Measurements from ENCODE around the gene RBM25. TPM values are rescaled to one million over a fixed set of nuclear protein-coding genes. Genes with fewer than 3 reads are reported as not detected.

The RBM25 gene
- total and polyA plus RNA-seq, 7 experiments from 2014 or later = 43.0 to 168 (median 130) TPM

- Mint-ChIP-seq H3K27ac (peak overlapping the region in 1 of 9 donors; percentile 24), H3K27me3 (no peaks in the 10 kb centered on the region), H3K4me3 (peak overlapping the region; percentile 80 to 99 (median 94)), H3K9me3 (peaks cover 0 to 3% (median 0%) of the 10 kb centered on the region in 11 donors), H3K4me1 (peaks cover 40 to 58% (median 52%) of the 10 kb centered on the region in 7 donors), H3K36me3 (peaks cover 12 to 28% (median 23%) of the 10 kb centered on the region in 5 donors)
- Histone ChIP-seq H3K9me3 (ENCODE audit: control insufficient read depth in 2 of 3, low read length in 3 of 3) (no peaks in the 10 kb centered on the region), H3K4me1 (ENCODE audit: control insufficient read depth in 2 of 2, insufficient read depth in 2 of 2, low read length in 2 of 2) (peaks cover 11 to 14% of the 10 kb centered on the region in 2 donors), H3K36me3 (ENCODE audit: control insufficient read depth in 2 of 3, insufficient read depth in 3 of 3, low read length in 3 of 3) (peaks cover 0 to 16% (median 0%) of the 10 kb centered on the region in 3 experiments), H3K27ac (ENCODE audit: low read depth, low read length) (no peak overlapping the region), H3K27me3 (ENCODE audit: control insufficient read depth in 2 of 2, insufficient read depth in 2 of 2, low read length in 2 of 2) (no peaks in the 10 kb centered on the region), H3K4me3 (ENCODE audit: low read length) (no peak overlapping the region)
- ChIA-PET CTCF (interaction anchor here (1.1 kb wide), 1 partner anchor 33 kb away, joined by 3 read pairs; the partner anchor contains the start of gene RBM25), POLR2A (interaction anchor here (4.8 kb wide), 1 partner anchor 33 kb away, joined by 55 read pairs; the partner anchor contains the start of gene RBM25)
- no peak for DNase-seq
- intact Hi-C loops (cut with micrococcal nuclease) = loop anchor here in 1 of 2 donors (5.0 kb wide), 1 partner anchor 1737 kb away; the partner anchor contains the start of gene YLPM1
- no peak for ATAC-seq
Observed at GRCh38 chr14:73025544-73025943, 32.8 kb upstream of the RBM25 start.

DNA sequence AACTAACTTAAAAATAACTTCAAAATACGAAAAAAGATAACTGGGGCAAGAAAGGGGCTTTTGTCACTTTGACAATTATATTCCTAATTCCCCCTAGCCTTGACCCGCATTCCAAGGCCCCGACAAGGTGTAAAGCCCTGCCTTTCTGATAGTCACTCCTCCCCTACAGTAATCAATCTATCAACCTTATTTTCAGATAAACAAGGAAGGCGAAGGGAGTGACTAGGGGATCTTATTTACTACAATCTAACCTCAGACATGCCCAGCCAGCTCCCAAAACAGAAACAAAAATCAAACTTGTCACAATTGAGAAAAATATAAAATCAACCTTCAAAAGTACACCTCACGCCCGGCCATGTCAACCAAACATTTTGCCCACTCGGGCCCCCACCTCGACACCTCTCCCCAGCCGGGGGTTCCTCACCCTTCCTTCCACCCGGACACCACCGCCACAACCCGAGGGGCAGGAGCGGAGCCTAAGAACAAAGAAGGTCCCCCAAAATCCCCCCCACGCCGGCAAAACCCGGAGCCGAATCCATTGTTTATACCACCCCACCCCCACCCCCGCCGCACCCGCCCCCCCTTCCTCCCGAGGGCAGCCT is 32.0 kb upstream of the RBM25 start:
- H3K4me1 Mint-ChIP-seq = peaks cover 40 to 57% (median 51%) of the 10 kb centered on the region in 7 donors
- POLR2A ChIA-PET = interaction anchor here (0.5 to 4.8 kb wide), 4 partner anchors 30 to 117 kb away, joined by 3 to 55 read pairs (median 4); partner anchors contain the start of gene RBM25
- H3K27ac ChIP-seq (ENCODE audit: low read depth, low read length) = peak overlapping the region; percentile 74
- H3K27me3 Mint-ChIP-seq = no peaks in the 10 kb centered on the region
- H3K36me3 Mint-ChIP-seq = peaks cover 12 to 28% (median 22%) of the 10 kb centered on the region in 5 donors
- CTCF ChIA-PET = interaction anchor here (0.5 to 1.1 kb wide), 3 partner anchors 32 to 98 kb away, joined by 3 read pairs; partner anchors contain the start of gene RBM25
- peak overlapping the region; percentile 80 to 99 (median 94) for H3K4me3 Mint-ChIP-seq
- no peaks in the 10 kb centered on the region for H3K9me3 ChIP-seq (ENCODE audit: control insufficient read depth in 2 of 3, low read length in 3 of 3)
- H3K27ac Mint-ChIP-seq = peak overlapping the region in 8 of 9 donors; percentile 43 to 94 (median 79)
- peaks cover 0 to 16% (median 0%) of the 10 kb centered on the region in 3 experiments for H3K36me3 ChIP-seq (ENCODE audit: control insufficient read depth in 2 of 3, insufficient read depth in 3 of 3, low read length in 3 of 3)
- peak overlapping the region; percentile 74 for H3K4me3 ChIP-seq (ENCODE audit: low read length)
- ATAC-seq (no peak), DNase-seq (peak in 2 of 9 donors; percentile 1 to 10)
- intact Hi-C loops (cut with micrococcal nuclease) = loop anchor here (2.0 to 5.0 kb wide), 2 partner anchors 430 to 1736 kb away; partner anchors contain the start of gene YLPM1 (in 1 of the 2)
- peaks cover 11 to 14% of the 10 kb centered on the region in 2 donors for H3K4me1 ChIP-seq (ENCODE audit: control insufficient read depth in 2 of 2, insufficient read depth in 2 of 2, low read length in 2 of 2)
- H3K27me3 ChIP-seq (ENCODE audit: control insufficient read depth in 2 of 2, insufficient read depth in 2 of 2, low read length in 2 of 2) = no peaks in the 10 kb centered on the region
- peaks cover 0 to 3% (median 0%) of the 10 kb centered on the region in 11 donors for H3K9me3 Mint-ChIP-seq

DNA sequence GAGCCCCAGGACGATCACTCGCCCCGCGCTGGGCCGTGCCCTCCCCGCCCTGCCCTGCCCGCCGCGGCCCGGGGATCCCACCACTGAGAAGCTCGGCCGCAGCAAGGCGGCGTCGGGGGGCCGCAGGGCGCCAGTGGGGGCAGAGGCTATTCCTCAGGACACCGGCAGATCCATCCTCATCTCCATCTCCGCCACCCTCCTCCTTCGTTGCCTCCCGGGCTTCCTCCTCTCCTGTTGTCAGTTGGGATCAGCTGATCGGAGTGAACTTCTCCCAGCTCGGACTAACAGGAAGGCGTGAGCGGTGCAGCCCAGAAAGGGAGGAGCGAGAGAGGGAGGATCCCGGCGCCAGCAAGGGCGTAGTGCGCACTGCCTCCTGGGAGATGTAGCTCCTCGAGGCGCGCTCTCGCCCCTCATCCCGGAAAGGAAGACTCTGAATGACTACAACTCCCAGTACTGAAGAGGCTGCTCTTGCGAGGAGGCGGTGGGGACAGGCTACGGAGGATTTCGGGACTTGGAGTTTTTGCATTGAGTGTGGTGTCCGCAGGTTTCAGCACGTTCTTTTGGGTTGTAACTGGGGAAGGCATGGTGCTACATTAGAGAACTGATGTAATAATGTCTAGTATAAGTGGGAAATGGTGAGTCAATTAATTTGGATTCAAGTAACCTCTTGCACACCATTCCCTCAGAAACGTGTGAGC is 31.3 kb upstream of the RBM25 start, which contains the start of gene ZFYVE1:
Gene ZFYVE1 (minus strand): TSS at position 262 of the 698 bp plus-strand sequence. CDS start 2,598 bp downstream, outside the sequence.
- Mint-ChIP-seq H3K4me3 (peak within 1 kb of the TSS; percentile 80 to 99 (median 96)), H3K9me3 (peaks cover 0 to 3% (median 0%) of the 10 kb centered on the region in 11 donors), H3K27me3 (no peaks in the 10 kb centered on the region), H3K4me1 (peaks cover 33 to 50% (median 45%) of the 10 kb centered on the region in 7 donors), H3K27ac (peak within 1 kb of the TSS; percentile 71 to 96 (median 83)), H3K36me3 (peaks cover 12 to 21% (median 16%) of the 10 kb centered on the region in 5 donors)
- peak within 1 kb of the TSS; percentile 74 for H3K4me3 ChIP-seq (ENCODE audit: low read length)
- no peaks in the 10 kb centered on the region for H3K9me3 ChIP-seq (ENCODE audit: control insufficient read depth in 2 of 3, low read length in 3 of 3)
- ATAC-seq (peak; percentile 100), DNase-seq (peak; percentile 65 to 91 (median 86))
- ChIA-PET POLR2A (interaction anchor here (0.5 to 4.8 kb wide), 5 partner anchors 29 to 683 kb away, joined by 3 to 55 read pairs (median 3); partner anchors contain the start of gene RBM25), CTCF (interaction anchor here (0.5 to 1.1 kb wide), 2 partner anchors 32 to 98 kb away, joined by 3 read pairs; partner anchors contain the start of gene RBM25)
- H3K27ac ChIP-seq (ENCODE audit: low read depth, low read length) = peak within 1 kb of the TSS; percentile 74
- H3K36me3 ChIP-seq (ENCODE audit: control insufficient read depth in 2 of 3, insufficient read depth in 3 of 3, low read length in 3 of 3) = peaks cover 0 to 16% (median 0%) of the 10 kb centered on the region in 3 experiments
- intact Hi-C loops (cut with micrococcal nuclease) = loop anchor here (1.0 to 5.0 kb wide), 7 partner anchors 31 to 1735 kb away; partner anchors contain the start of genes DCAF4 (in 2 of the 2), PSEN1 (in 2 of the 2), RBM25 (in 2 of the 2) and ALDH6A1 (in 1 of the 2)
- H3K27me3 ChIP-seq (ENCODE audit: control insufficient read depth in 2 of 2, insufficient read depth in 2 of 2, low read length in 2 of 2) = no peaks in the 10 kb centered on the region
- peaks cover 11 to 12% of the 10 kb centered on the region in 2 donors for H3K4me1 ChIP-seq (ENCODE audit: control insufficient read depth in 2 of 2, insufficient read depth in 2 of 2, low read length in 2 of 2)

DNA sequence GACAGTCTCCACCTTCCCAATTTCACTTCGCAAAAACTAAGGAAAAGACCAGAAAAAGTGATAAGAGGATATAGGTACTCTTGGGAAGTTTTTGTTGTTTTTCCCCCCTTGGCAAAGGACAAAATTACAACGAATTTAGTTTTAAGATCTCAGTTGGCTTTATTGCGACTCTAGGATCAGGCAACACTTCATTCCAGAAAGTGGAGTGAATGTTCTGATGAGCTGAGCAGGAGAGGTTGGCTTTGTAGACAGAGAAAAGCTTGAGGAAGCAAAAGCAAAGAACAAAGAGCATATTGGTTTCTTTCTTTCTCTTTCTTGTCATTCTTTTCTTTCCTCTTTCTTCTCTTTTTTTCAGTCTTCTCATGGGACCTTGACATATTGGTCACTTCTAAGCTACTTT is 30.8 kb upstream of the RBM25 start:
- POLR2A ChIA-PET = interaction anchor here (0.5 to 4.8 kb wide), 3 partner anchors 31 to 682 kb away, joined by 3 to 55 read pairs (median 3); partner anchors contain the start of gene RBM25
- peak overlapping the region; percentile 80 to 99 (median 96) for H3K4me3 Mint-ChIP-seq
- peaks cover 0 to 3% (median 0%) of the 10 kb centered on the region in 11 donors for H3K9me3 Mint-ChIP-seq
- ATAC-seq (no peak), DNase-seq (no peak)
- no peaks in the 10 kb centered on the region for H3K27me3 ChIP-seq (ENCODE audit: control insufficient read depth in 2 of 2, insufficient read depth in 2 of 2, low read length in 2 of 2)
- H3K36me3 Mint-ChIP-seq = peaks cover 10 to 16% (median 13%) of the 10 kb centered on the region in 5 donors
- CTCF ChIA-PET = interaction anchor here (1.1 kb wide), 1 partner anchor 31 kb away, joined by 3 read pairs; the partner anchor contains the start of gene RBM25
- no peaks in the 10 kb centered on the region for H3K9me3 ChIP-seq (ENCODE audit: control insufficient read depth in 2 of 3, low read length in 3 of 3)
- peak overlapping the region; percentile 74 for H3K4me3 ChIP-seq (ENCODE audit: low read length)
- H3K27ac Mint-ChIP-seq = peak overlapping the region in 7 of 9 donors; percentile 71 to 96 (median 83)
- H3K4me1 ChIP-seq (ENCODE audit: control insufficient read depth in 2 of 2, insufficient read depth in 2 of 2, low read length in 2 of 2) = peaks cover 6 to 10% of the 10 kb centered on the region in 2 donors
- H3K27ac ChIP-seq (ENCODE audit: low read depth, low read length) = peak overlapping the region; percentile 1
- no peaks in the 10 kb centered on the region for H3K27me3 Mint-ChIP-seq
- intact Hi-C loops (cut with micrococcal nuclease) = loop anchor here (1.0 to 5.0 kb wide), 7 partner anchors 31 to 1735 kb away; partner anchors contain the start of genes DCAF4 (in 2 of the 2), PSEN1 (in 2 of the 2), RBM25 (in 2 of the 2) and ALDH6A1 (in 1 of the 2)
- H3K36me3 ChIP-seq (ENCODE audit: control insufficient read depth in 2 of 3, insufficient read depth in 3 of 3, low read length in 3 of 3) = peaks cover 0 to 11% (median 0%) of the 10 kb centered on the region in 3 experiments
- H3K4me1 Mint-ChIP-seq = peaks cover 28 to 45% (median 39%) of the 10 kb centered on the region in 7 donors

- no peak overlapping the region for H3K27ac Mint-ChIP-seq
Observed at GRCh38 chr14:73027984-73028383, 30.4 kb upstream of the RBM25 start.

More at GRCh38 chr14:73027984-73028383, 30.4 kb upstream of the RBM25 start:
- Mint-ChIP-seq H3K4me3 (peak overlapping the region in 9 of 10 donors; percentile 29 to 99 (median 97)), H3K9me3 (peaks cover 0 to 3% (median 0%) of the 10 kb centered on the region in 11 donors), H3K4me1 (peaks cover 26 to 41% (median 36%) of the 10 kb centered on the region in 7 donors), H3K27me3 (no peaks in the 10 kb centered on the region), H3K36me3 (peaks cover 7 to 13% (median 10%) of the 10 kb centered on the region in 5 donors)
- Histone ChIP-seq H3K9me3 (ENCODE audit: control insufficient read depth in 2 of 3, low read length in 3 of 3) (no peaks in the 10 kb centered on the region), H3K36me3 (ENCODE audit: control insufficient read depth in 2 of 3, insufficient read depth in 3 of 3, low read length in 3 of 3) (peaks cover 0 to 9% (median 0%) of the 10 kb centered on the region in 3 experiments), H3K27ac (ENCODE audit: low read depth, low read length) (no peak overlapping the region), H3K4me3 (ENCODE audit: low read length) (no peak overlapping the region), H3K4me1 (ENCODE audit: control insufficient read depth in 2 of 2, insufficient read depth in 2 of 2, low read length in 2 of 2) (peaks cover 4 to 8% of the 10 kb centered on the region in 2 donors), H3K27me3 (ENCODE audit: control insufficient read depth in 2 of 2, insufficient read depth in 2 of 2, low read length in 2 of 2) (no peaks in the 10 kb centered on the region)
- intact Hi-C loops (cut with micrococcal nuclease) = loop anchor here (1.0 to 5.0 kb wide), 7 partner anchors 30 to 1734 kb away; partner anchors contain the start of genes DCAF4 (in 2 of the 2), PSEN1 (in 2 of the 2), RBM25 (in 2 of the 2) and ALDH6A1 (in 1 of the 2)
- ChIA-PET CTCF (no interaction called here), POLR2A (interaction anchor here (4.8 kb wide), 1 partner anchor 31 kb away, joined by 55 read pairs; the partner anchor contains the start of gene RBM25)
- no peak for ATAC-seq
- no peak for DNase-seq

Data from naive thymus-derived CD4-positive, alpha-beta T cell (primary cell).